Fibroblast of pulmonary artery (primary cell): ENCODE results near the gene TMEM174.
"Not testable (repeated sequence)": the region's sequence is repeated elsewhere in the genome, so short reads cannot be mapped to it uniquely, and the experiment has no call there.

ENCODE experiments used
- DNase-seq: peaks from one replicate; pipeline ENCODE4 v3.0.0-alpha.2; 2010; ENCODE audit warnings: low read depth
- H3K4me3 ChIP-seq: replicated peaks from 2 replicates; pipeline ENCODE4 v1.5.1; 2011; ENCODE audit warnings: low read depth, mild to moderate bottlenecking, control low read depth, low read length, moderate library complexity
- CTCF ChIP-seq: IDR thresholded peaks from 2 replicates; pipeline ENCODE4 v1.5.1; 2011; ENCODE audit warnings: mild to moderate bottlenecking, control low read depth, low read length, inconsistent platforms; ENCODE audit errors: missing control alignments

Gene TMEM174

GRCh38 chr5:73214306-73214705 lies 41.3 kb downstream of the TMEM174 start:
- TF ChIP-seq CTCF: no peak
- no peak overlapping the region for H3K4me3 ChIP-seq
- no peak for DNase-seq

GRCh38 chr5:73214996-73215395 lies 42.0 kb downstream of the TMEM174 start:
- no peak for DNase-seq
- TF ChIP-seq CTCF: no peak
- no peak overlapping the region for H3K4me3 ChIP-seq

- no peak for TF ChIP-seq CTCF
- H3K4me3 ChIP-seq: no peak overlapping the region
- no peak for DNase-seq
These were observed 42.5 kb downstream of the TMEM174 start for GRCh38 chr5:73215531-73215890.

- TF ChIP-seq CTCF: peak; percentile 36
- peak overlapping the region; percentile 40 for H3K4me3 ChIP-seq
- peak; percentile 73 for DNase-seq
These were observed 43.1 kb downstream of the TMEM174 start for GRCh38 chr5:73215891-73216610.

- DNase-seq: peak; percentile 63
- no peak overlapping the region for H3K4me3 ChIP-seq
- TF ChIP-seq CTCF: peak; percentile 57
These were observed 45.7 kb downstream of the TMEM174 start for GRCh38 chr5:73218552-73219171.

GRCh38 chr5:73219336-73219735 lies 46.3 kb downstream of the TMEM174 start:
- not testable (repeated sequence) for H3K4me3 ChIP-seq, DNase-seq

- H3K4me3 ChIP-seq: no peak overlapping the region
- no peak for DNase-seq
- TF ChIP-seq CTCF: no peak
These were observed 48.2 kb downstream of the TMEM174 start for GRCh38 chr5:73221161-73221560.
